ENCODE measurements around the gene RPUSD3.
"Not testable (repeated sequence)": the region's sequence is repeated elsewhere in the genome, so short reads cannot be mapped to it uniquely, and the experiment has no call there.

Gene RPUSD3

DNA sequence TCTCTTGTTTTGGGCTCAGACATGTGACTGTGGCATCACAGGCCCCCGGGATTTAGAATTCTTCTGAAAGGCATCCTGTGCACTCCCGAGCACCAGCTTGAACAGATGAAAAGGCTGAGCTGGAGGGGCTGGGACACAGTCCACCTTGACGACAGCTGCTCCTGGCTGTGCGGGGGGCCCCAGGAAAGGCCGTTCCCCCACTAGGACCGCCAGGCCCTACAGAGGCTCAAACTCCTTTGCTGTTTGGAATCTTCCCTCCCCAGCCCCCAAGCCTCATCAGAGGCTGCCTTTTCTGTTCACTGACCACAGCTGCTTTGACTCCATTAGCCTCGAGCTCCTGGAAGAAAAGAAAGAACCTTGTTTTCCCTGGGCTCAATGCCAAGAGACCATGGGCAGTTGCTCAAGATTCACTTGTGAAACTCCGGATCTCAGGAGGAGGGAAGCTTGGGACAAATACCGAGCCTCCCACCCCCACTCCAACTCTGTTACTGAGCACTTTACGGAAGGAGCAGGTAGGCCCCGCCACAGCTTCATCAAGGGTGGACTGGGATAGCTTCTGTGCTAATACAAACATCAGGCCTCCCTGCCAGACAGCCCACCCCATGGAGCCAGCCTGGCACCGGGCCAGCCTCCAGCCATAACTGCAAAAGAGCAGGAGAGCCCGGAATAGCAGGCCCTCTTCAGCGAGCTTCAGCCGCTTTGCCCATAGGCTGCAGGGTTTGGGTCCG lies 20.6 kb upstream of the RPUSD3 start:
- peak; percentile 77 for DNase-seq

DNA sequence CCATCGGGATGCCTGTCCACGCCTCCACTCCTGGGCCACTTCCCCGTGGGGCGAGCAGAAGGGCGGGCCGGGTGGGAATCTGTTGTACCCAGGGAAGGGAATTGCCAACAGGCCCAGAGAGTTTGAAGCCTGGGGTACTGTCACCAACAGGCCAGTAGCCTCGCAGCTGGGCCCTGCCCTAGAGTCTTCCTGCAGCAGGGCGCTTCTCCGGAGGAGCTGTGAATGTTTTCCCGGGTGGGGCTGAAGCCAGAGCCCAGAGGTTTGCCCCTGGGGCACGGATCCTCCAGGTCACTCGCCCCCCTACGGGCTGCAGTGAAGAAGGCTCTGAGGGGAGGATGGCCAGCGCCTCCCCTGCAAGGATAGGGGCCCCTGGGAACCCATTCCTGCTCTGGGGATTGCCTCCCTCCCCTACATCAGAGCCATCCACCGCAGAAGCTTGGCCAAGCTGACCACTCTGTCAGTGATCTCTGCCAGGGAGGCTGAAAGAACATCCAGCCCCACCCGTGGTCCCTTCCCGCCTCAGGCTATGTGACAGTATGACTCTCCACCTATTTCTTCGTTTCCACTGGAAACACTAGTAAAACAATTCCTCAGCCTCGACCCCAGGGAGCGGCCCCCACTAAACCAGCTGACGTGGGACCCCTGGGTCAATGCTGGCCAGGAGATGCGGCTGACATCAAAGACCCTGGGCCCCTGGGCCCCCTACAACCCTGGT lies 19.4 kb upstream of the RPUSD3 start:
- DNase-seq, result no peak

DNA sequence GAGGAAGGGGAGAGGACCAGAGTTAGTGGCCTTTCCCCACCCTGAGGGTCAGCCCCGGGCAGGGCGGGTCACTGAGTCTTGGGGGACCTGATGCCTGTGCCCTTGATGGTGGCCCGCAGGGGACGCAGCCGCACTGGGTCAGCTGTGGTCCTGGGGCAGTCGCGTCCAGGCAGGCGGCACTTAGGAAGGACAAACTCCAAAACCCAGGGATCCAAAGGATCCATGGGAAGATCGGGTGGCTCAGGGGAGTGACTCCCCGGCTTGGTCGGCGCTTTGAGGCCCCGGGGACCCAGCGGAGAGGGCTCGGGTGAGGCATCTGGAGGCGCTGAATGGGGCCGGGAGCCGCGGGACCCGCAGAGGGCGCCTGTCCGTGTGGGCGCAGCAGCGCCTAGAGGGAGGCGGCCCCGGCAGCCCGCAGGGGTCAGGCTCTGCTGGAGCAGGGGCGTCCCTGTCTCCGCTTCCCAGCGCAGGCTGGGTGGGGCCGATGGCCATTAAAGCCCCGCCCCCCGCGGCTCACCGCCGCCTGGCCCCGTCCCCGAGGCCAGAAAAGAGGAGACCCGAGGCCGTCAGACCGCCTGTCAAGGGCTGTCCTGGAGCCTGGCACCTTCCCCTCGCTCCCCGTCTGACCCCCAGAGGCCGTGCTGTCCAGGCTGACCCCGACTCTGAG lies 18.7 kb upstream of the RPUSD3 start:
- no peak for DNase-seq

DNA sequence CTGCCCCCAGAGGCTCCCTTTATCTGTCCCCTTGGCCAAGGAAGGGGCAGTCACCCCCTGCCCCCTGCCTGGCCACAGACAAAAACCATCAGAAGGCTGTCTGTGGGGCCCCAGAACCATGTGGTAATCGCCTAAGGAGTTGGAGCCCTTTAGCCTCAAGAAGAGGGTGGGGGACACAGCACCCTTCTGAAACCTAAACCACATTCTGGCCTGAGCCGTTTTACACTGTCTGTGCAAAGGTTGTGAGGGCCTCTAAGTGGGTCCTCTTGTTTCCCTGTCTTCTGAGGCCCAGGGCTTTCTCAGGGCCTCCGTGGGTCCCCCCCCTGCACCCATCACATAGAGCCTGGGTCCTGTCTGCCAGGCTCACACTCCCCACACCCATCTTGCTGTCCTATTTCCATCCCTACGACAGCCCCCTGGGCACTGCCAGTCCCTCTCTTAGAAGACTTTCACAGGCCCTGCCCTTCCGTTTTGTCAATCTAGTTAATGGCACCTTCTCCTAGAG lies 17.9 kb upstream of the RPUSD3 start:
- DNase-seq, result no peak

DNA sequence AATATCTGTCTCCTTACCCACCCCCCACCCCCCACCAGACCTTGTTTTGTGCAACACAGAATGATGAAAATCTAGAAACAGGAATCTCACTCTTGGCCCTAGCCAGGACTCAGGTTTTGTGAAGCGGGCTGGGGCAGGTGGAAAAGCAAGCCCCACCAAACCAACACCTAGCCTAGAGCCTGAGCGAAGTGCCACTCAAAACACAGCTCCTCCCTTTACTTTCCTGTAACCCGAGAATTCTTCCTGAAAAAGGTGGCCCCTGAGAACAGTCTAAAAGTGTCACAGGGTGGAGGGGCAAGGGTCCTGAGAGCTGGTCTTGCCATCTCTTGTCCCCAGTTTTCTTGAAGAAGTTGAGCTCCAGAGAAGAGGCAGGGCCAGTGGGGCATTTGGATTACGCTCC lies 17.4 kb upstream of the RPUSD3 start:
- DNase-seq, result no peak

DNA sequence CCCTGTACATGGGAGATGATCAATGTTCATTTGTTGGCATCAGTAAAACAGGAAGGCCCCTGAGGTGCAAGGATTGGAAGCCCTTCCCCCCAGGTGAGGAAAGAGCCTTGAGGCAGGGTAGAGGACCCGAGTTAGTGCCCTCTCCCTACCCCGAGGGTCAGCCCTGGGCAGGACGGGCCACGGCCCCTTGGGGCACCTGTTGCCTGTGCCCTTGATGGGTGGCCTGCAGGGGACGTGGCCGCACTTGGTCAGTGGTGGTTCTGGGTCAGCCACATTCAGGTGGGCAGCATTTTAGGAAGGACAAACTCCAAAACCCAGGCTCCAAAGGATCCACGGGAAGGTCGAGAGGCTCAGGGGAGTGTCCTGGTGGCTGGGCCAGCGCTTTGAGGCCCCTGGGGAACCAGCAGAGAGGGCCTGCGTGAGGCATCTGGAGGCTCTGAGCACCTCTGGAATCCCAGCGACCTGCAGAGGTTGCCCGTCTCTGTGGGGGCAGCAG lies 15.8 kb upstream of the RPUSD3 start:
- DNase-seq, result no peak

DNA sequence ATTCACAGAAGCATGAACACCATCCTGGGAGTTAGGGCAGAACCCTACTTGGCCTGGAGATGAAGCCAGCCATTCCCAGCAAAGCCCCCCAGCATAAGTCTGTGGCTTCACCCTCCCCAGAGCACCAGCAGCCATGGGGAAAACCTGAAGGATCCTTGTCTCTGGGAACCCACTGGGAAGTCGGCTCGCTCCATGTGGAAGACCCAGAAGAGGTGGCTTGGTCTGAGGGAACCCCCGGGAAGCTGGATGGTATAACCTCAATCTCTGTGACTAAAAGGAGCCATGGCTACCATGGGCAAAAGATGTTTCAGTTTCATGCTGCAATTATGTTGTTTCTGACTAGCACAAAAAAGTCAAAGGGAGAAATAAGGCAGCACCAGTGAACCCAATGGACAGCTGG lies 11.8 kb upstream of the RPUSD3 start:
- no peak for DNase-seq

DNA sequence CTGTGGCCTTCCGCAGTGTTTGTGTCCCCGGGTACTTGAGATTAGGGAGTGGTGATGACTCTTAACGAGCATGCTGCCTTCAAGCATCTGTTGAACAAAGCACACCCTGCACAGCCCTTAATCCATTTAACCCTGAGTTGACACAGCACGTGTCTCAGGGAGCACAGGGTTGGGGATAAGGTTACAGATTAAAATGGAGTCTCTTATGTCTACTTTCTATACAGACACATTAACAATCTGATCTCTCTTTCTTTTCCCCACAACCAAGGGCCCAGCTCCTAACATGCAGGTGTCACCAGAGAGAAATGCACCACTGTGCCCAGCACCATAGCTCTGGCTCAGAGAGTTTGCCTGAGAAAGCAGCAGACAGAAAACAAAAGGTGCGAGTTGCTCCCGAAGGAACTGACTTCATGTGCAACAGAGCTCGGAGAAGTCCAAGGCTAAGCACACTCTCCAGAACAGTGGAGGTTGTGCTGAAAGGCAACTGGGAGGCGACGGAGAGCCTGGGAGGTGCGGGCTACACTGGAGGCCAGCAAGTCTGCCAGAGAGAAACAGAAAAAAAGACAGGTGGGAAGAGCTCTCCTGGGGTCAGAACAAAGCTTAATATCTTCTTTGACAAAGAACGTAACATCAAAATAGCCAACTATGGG lies 10.6 kb upstream of the RPUSD3 start:
- not testable (repeated sequence) for DNase-seq

DNA sequence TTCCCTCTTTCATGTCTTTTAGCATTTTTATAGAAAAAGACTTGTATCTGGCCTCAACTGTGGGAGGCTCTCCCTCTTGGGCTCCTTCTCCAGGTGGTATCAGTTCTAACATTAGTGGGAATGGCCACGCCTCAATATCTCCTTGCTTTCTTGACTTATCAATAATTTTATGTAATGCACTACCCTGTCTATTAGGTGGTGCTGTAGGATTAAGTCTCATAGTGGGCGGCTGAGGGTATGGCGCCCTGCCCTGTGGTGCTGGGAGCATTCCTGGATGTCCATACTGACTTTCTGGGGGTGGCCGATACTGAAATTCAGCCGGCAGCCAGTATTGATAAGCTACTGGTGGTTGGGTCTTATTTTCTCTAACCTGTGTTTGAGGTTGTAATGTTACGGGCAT lies 8.7 kb upstream of the RPUSD3 start:
- no peak for DNase-seq

DNA sequence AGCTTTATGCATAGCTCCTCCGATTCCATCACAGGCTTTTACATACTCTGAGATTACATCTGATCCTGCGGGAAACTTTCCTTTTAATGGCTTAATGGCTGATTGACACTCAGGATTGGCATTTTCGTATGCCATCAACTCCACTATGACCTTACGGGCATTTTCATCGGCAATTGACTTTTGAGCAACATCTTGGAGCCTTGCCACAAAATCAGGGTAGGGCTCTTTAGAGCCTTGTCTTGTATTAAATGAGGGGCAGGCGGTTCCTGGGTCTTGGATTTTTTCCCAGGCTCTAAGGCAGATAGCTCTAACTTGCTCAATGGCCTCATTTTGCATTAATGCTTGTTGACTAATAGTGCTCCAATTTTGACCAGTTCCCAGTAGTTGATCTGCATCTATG lies 8.1 kb upstream of the RPUSD3 start:
- not testable (repeated sequence) for DNase-seq

DNA sequence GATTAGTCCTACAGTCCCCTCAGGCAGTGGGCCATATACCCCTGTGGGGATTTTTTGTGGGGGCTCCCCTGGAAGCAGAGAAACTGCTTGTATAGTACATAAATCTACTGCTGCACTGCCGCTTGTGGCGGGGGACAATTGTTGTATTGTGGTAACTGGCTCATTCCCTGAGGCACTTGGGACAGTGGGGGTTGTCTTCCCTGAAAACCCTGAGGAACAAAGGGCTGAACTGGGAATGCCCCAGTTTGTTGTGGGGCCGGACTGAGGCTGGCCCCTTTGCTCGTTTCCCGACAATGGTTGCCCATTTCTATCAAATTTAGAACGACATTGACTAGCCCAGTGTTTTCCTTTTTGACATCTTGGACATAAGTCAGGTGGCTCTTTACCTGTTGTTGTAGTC lies 7.6 kb upstream of the RPUSD3 start:
- DNase-seq, result not testable (repeated sequence)

DNA sequence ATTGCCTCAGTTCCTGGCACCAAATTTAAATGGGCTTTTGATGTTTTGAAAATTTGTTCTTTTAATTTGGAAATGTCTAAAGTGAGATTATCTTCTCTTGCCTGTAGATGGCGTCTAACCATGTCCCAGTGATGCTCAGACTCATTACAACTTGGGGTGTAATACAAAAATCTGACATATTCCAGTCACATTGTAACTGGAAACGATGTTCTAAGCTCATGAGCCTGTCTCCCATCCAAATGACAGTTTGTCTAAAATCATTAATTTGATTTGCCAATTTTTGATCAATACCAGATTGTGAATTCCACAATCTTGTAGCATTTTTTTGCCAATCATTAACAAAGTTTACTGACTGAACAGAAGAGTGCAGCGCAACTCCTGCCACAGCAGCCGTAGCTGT lies 5.1 kb upstream of the RPUSD3 start:
- not testable (repeated sequence) for DNase-seq

DNA sequence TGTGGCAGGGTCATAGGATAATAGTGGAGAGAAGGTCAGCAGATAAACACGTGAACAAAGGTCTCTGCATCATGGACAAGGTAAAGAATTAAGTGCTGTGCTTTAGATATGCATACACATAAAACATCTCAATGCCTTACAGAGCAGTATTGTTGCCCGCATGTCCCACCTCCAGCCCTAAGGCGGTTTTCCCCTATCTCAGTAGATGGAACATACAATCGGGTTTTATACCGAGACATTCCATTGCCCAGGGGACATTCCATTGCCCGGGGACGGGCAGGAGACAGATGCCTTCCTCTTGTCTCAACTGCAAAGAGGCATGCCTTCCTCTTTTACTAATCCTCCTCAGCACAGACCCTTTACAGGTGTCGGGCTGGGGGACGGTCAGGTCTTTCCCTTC lies 4.1 kb upstream of the RPUSD3 start:
- DNase-seq, result not testable (repeated sequence)

DNA sequence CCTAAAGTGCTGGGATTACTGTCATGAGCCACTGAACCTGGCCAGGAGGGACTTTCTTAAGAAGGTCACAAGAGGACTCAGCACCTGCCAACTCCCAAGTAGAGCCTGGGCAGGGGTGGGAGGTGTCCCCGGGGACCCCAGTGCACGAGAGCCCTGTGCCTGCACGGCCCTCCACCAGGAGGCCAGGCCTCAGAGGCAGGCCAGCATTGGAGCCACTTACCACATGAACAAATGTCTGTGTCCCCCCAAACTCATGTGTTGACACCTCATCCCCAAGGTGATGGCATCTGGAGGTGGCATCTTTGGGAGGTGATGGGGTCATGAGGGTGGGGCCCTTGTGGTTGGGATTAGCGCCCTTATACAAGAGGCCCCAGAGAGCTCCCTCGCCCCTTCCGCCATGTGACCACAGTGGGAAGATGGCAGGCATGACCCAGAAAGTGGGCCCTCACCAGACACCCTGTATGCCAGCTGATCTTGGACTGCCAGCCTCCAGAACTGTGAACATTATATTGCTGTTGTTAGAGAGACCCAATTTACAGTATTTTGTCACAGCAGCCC lies 3.2 kb upstream of the RPUSD3 start:
- no peak for DNase-seq

DNA sequence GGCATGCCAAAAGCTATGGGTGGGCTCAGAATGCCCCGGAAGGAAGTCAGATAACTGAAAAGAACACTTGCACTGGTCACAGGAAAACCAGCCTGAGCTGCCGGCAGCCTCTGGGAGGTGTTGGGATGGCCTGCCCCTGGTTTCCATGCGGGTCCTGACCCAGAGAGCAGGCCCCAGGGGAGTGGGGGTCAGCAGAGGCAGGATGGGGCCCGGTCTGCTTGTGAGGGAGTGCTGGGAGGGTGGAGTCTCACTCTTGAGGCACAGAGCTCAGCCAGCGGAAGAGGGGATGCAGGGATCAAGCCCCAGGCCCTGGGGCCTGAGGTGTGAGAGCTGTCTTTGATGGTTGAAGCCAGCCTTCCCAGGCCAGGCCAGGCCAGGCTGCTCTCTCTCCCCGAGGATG lies 2.4 kb upstream of the RPUSD3 start:
- no peak for DNase-seq

DNA sequence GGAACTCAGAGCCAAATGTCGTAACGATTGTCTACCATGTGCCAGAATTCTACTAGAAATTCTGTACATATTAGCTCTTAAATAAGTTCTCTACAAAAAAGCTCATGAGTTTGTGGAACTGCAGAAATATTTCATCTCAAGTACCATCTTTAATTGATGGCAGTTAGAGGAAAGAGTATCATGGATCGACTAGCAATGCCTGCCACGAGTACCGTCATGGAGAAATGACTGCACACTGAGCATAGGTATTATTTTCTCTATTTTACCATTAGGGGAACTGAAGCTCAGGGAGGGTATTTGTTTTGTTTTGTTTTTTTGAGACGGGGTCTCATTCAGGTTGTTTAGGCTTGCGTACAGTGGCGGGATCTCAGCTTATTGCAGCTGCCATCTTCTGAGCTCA lies 2.8 kb downstream of the RPUSD3 start:
- DNase-seq, result no peak

DNA sequence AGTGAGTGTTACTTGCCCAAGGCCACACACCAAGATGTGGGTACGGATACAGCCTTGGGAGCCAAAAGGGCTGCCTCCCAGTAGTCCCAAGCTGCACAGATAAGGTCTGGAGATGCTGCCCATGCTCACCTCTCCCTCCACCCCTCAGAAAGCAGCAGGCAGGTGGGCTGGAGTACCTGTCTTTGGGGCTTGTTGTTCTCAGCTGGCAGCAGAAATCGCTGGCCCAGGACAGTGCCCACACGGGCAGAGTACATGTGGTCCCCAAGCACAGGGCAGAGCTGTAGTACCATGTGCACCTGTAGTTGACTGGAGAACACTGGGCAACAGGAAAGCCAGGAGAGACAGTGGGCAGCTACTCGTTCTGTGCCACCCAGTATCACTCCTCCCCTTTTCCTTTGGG lies 5.0 kb downstream of the RPUSD3 start:
- no peak for DNase-seq

DNA sequence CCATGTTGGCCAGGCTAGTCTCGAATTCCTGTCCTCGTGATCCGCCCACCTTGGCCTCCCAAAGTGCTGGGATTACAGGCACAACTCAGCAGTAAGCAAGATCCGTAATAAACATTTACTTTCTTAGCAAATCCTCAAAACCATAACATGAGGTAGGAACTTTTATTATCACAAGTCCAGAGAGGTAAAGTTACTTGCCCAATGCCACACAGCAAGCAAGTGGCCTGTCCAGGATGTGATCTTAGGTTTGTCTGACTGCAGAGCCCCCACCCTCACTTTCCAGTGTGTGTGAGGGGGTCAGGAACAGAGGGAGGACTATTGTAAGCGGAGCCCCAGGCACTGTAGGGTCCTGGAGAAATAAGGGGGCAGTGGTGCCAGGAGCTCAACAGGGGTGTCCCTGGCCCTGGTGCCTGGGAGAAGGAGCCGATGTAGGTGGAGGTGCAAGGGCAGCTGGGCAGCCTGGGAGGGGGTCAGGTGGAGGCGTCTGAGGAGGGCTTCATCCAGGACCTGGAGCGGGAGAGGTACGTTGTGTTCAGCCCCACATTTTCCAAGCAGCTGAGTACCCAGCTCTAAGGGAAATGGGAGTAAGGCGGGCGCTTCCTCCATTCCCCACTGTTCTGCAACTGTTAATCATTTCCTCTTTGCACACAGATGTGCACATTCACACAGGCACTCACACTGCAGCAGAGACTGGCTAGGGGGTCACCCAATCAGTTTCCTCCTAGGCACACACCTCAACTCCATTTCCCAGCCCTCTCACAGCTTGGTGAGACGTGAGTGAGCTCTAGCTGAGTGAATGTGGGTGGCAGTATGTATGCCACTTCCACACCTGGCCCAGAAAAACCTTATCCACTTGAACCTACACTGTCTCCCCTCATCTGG lies 5.9 kb downstream of the RPUSD3 start:
- no peak for DNase-seq

DNA sequence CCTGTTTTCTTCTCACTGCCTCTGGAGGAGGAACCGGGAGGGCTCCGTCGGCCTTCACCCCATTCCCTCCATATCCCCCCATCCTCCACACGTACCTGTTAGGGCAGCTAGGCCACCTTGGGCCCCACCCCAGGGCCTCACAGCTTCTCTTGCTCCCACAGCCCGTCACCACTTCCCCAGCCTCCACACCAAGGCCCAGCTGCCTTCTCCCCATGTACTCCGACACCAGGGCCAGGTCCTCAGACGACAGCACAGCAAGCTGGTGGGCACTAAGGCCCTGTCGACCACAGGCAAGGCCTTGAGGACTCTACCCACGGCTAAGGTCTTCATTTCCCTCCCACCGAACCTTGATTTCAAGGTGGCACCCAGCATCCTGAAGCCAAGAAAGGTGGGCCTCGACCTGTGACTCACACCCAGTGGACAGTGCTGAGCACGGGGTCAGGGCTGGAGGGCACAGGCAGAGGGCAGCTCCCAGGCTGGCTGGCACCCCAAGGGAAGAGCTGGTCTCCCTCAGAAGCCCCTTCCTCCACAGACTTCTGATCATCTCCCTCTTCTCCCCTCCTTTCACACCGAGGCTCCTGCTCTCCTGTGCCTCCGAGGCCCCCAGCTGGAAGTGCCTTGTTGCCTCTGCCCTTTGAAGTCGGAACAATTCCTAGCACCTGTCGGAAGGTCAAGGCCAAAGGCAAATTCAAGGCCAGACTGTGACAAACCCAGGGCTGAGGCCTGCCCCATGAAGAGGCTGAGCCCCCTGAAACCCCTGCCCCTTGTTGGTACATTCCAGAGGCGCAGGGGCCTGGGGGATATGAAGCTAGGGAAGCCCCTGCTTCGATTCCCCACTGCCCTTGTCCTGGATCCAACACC lies 9.1 kb downstream of the RPUSD3 start:
- DNase-seq, result no peak

DNA sequence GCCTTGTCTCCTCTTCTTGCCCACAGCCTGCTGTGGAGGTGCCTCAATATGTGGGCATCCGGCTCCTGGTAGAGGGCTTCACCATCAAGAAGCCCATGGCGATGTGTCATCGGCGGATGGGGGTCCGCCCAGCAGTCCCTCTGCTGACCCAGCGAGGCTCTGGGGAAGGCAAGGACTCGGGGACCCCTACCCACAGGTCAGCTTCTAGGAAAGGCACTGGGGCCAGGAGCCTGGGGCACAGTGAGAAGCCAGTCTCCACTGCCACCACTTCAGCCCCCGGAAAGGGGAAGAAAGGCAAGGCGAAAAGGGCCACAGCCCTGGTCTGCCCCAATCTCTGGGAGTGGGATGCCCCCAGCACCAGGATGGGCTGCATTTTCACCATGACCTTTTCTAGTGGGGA lies 10.7 kb downstream of the RPUSD3 start:
- no peak for DNase-seq

DNA sequence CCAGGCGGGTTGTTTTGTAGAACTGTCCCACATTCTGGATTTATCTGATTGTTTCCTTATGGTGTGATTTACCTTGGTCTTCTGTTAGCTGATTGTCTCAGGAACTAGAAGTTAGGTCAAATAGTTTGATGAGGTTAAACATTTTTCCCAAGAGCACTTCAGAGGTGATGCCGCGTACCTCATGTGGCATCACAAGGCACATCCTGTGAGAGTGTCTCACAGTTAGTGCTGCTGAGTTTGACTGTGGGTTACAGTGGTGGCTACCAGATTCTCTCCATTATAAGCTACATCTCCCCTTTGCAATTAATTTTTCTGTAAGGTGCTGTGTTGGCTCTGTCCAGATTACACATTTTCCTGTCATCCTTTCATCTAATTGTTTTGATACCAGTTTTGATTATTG lies 12.6 kb downstream of the RPUSD3 start:
- DNase-seq, result no peak

Data from NCI-H1092 (cell line).